ENCODE data around the gene PTPRE.

DNA sequence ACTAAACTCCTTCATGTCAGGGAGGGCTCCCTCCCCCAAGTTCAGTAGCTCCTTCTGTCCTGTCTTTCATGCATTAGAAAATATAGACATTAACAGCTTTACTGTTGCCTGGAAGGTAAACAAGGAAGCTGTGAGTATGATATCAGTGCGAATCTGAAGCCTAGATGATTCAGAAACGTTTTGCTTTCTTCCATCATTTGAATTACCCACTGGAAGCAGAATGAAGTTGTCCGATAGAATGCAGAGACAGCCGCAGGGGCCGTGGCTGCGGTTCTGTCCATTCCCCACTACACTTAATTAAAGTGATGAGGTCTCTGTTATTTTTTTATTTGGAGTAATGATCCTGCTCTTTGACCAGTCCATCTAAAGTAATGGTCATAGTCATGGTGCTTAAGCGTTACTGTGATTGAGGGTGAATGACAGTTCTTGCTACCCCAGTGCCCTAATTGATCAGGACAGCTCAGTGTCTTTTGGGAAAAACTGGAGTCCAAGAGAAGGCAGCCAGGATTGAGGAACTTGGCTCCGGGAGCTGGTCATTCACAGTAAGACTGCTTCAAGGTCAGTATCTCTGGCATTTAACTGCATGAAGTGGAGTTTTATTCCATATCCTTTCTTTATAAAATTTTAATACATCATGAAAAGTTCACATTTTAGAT is 69.9 kb downstream of the PTPRE start:
- TF ChIP-seq, protein P1, sequence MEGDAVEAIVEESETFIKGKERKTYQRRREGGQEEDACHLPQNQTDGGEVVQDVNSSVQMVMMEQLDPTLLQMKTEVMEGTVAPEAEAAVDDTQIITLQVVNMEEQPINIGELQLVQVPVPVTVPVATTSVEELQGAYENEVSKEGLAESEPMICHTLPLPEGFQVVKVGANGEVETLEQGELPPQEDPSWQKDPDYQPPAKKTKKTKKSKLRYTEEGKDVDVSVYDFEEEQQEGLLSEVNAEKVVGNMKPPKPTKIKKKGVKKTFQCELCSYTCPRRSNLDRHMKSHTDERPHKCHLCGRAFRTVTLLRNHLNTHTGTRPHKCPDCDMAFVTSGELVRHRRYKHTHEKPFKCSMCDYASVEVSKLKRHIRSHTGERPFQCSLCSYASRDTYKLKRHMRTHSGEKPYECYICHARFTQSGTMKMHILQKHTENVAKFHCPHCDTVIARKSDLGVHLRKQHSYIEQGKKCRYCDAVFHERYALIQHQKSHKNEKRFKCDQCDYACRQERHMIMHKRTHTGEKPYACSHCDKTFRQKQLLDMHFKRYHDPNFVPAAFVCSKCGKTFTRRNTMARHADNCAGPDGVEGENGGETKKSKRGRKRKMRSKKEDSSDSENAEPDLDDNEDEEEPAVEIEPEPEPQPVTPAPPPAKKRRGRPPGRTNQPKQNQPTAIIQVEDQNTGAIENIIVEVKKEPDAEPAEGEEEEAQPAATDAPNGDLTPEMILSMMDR (IDR thresholded peaks at IDR 0.05), result no peak
- TF ChIP-seq POLR2A (IDR thresholded peaks at IDR 0.05), result no peak

All from right lobe of liver (tissue), 4 donors.